ENCODE measurements around the gene EEIG1.

Gene EEIG1

DNA sequence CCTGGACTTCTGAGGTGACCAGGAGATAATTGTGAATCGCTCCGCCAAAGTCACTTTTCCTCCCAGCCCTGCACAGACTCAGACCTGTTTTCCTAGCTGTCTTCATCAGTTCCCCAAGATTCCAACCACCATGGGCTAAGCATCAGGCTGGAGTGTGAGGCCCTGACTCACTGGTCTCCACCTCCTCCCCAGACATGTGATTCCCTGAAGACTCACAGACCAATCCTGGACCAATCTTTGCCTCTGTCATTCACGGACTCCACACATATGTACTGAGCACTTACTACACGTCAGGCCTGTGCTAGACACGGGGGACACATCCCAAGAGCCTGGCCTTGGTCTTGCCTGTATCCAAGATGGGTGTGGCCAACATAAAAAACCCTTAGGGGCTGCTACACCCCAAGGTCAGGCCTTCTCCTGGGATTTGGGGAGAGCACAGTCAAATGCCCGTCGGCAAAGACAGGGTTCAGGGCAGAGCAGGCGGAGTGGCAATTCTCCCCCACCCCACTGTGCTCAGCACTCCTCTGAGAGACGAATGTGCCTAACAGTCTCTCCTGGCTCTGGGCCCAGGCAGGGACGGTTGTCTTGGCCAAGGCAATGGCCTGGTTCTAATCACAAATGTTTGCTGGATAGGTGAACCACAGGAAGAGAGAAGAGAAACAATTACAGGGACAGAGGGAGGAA lies 11.9 kb downstream of the EEIG1 start:
- CTCF ChIA-PET = interaction anchor here (1.1 to 23.2 kb wide), 4 partner anchors 14 to 66 kb away, joined by 3 to 263 read pairs (median 8); no protein-coding TSS in a partner anchor
- POLR2A ChIA-PET = no interaction called here
- no peak for TF ChIP-seq CTCF (IDR thresholded peaks at IDR 0.05; ENCODE audit: control extremely low read depth, extremely low read depth, low read depth, missing control alignments)
- no peak for DNase-seq (ENCODE audit: extremely low spot score)

DNA sequence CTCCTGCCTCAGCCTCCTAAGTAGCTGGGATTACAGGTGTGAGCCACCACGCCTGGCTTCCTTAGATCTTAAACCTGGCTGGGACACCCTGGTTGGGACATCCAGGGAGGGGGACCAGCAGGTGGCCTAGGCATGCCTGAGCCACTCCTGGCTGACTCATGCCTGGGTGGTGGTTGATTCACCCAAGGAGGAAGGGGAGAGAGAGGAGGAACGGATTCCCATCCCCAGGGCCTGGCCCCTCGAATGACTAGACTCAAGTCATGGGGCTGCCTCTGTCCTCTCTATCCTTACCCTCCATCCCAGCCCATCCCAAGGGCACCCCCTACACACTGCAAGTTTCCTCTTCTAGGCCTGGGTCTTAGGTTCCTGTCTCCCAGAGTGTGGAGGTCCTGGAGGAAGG lies 12.7 kb downstream of the EEIG1 start:
- TF ChIP-seq CTCF (IDR thresholded peaks at IDR 0.05; ENCODE audit: control extremely low read depth, extremely low read depth, low read depth, missing control alignments) = no peak
- POLR2A ChIA-PET = interaction anchor here (0.6 kb wide), 2 partner anchors 14 to 274 kb away, joined by 3 to 6 read pairs; no protein-coding TSS in a partner anchor
- CTCF ChIA-PET = interaction anchor here (1.1 to 23.2 kb wide), 5 partner anchors 10 to 67 kb away, joined by 3 to 263 read pairs (median 6); no protein-coding TSS in a partner anchor
- no peak for DNase-seq (ENCODE audit: extremely low spot score)

- POLR2A ChIA-PET = no interaction called here
- CTCF ChIA-PET = interaction anchor here (1.6 to 23.2 kb wide), 4 partner anchors 11 to 68 kb away, joined by 3 to 263 read pairs (median 8); no protein-coding TSS in a partner anchor
- no peak for TF ChIP-seq CTCF (IDR thresholded peaks at IDR 0.05; ENCODE audit: control extremely low read depth, extremely low read depth, low read depth, missing control alignments)
Measured at GRCh38 chr9:127967151-127967809, 13.5 kb downstream of the EEIG1 start.

DNA sequence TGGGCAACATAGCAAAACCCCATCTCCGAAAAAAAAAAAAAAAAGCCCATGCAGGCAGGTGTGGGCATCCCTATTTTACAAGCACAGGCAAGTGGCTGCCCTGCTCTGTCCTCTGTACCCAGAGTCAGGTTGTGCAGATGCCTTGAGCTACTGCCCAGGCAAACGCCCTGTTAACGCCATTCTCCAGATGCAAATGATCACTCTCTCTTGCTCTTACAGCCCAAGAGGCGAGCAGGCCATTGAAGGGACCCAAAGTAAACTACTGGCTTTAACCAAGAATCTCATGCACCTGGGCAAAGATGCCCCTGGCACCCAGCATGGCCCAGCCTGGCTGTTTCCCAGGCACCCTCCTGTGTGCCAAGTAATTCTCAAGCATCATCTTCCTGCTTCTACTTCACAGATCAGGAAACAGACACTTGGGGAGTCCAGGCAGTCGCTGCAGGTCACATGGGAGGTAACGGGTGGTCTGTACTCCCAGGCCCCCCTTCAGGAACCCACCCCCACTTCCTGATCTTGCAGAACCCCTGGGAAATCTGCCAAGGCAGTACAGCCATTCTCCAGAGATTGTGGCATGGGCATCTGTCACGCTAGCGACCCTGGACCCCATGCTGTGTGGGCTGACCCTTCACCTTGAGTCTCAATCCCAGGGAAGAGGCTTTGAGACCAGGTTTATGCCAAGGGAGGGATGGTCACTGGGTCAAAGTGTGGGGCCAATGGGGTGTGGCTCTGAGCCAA lies 14.2 kb downstream of the EEIG1 start:
- no peak for DNase-seq (ENCODE audit: extremely low spot score)
- ChIA-PET POLR2A (no interaction called here), CTCF (interaction anchor here (1.2 to 23.2 kb wide), 5 partner anchors 11 to 69 kb away, joined by 3 to 263 read pairs (median 6); no protein-coding TSS in a partner anchor)
- no peak for TF ChIP-seq CTCF (IDR thresholded peaks at IDR 0.05; ENCODE audit: control extremely low read depth, extremely low read depth, low read depth, missing control alignments)

More at GRCh38 chr9:127967151-127967809, 13.5 kb downstream of the EEIG1 start:
- no peak for DNase-seq (ENCODE audit: extremely low spot score)

DNA sequence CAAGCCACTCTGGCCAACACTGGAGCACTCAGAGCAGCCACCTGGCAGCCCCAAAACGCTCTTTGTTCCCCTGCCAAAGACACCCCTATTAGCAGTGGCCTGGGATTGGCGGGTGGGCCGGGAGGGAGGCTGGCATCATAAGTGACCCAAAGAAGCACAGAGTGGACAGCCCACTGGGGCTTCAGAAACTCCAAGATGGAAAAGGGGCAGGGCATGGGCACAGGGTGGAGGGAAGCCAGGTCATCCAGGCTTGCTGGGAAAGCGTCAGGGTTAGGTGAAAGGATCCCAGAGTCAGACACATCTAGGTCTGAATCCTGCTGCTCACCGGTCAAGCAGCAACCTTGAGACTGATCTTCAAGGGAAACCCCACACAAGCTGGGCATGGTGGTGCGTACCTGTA lies 14.8 kb downstream of the EEIG1 start:
- no peak for DNase-seq (ENCODE audit: extremely low spot score)
- ChIA-PET POLR2A (no interaction called here), CTCF (interaction anchor here (1.2 to 23.2 kb wide), 2 partner anchors 10 to 21 kb away, joined by 4 to 263 read pairs; no protein-coding TSS in a partner anchor)
- no peak for TF ChIP-seq CTCF (IDR thresholded peaks at IDR 0.05; ENCODE audit: control extremely low read depth, extremely low read depth, low read depth, missing control alignments)

Measured in GM10248 (cell line).